B cell (primary cell): ENCODE results near the gene PTPRN2. TPM values are rescaled to one million over a fixed set of nuclear protein-coding genes. Genes with fewer than 3 reads are reported as not detected.

Source experiments
- ATAC-seq: fragments of 200-7000 bp; cut with Tn5 transposase; one replicate; pipeline ENCODE4 v1.10.0; 2021; ENCODE audit warnings: low read depth, mild to moderate bottlenecking, moderate number of reproducible peaks, moderate library complexity
- CTCF ChIA-PET: fragments of 350-600 bp; sonication (Branson Sonifier 250); formaldehyde crosslinking; loops from one replicate; lab custom pipeline; 2021; ENCODE audit warnings: antibody characterized with exemption, inconsistent platforms; lab: Charles Lee
- POLR2A ChIA-PET: fragments of 350-600 bp; sonication (Branson Sonifier 250); formaldehyde crosslinking; loops from one replicate; lab custom pipeline; 2021; ENCODE audit warnings: antibody characterized with exemption; lab: Charles Lee
- DNase-seq: peaks from one replicate; pipeline ENCODE4 v3.0.0; 2013
- H2AFZ ChIP-seq: 2 replicates; pipeline ENCODE4 v1.6.1; 2012; ENCODE audit warnings: mild to moderate bottlenecking, low read depth, low read length; ENCODE audit not compliant: insufficient read depth, poor library complexity, severe bottlenecking
- H3K27ac ChIP-seq, 2 donors: 1 replicate in 1 of 2; 2 replicates in 1 of 2; pipeline ENCODE4 v1.5.1; 2012 to 2013; ENCODE audit warnings: low read length in 2 of 2, mild to moderate bottlenecking in 2 of 2, moderate library complexity in 1 of 2
- H3K27me3 ChIP-seq, 4 experiments: fragments of 200-600 bp in 1 of 4; sonication (generic) in 1 of 4; replicated peaks in 1 of 4; 1 replicate in 2 of 4; 2 replicates in 2 of 4; pipeline versions ENCODE4 v1.6.1 to v1.7.0; 2013 to 2016; ENCODE audit warnings: low read length in 3 of 4, mild to moderate bottlenecking in 2 of 4, mixed read lengths in 1 of 4, moderate library complexity in 1 of 4; ENCODE audit not compliant: insufficient read depth in 4 of 4, control insufficient read depth in 3 of 4; ENCODE audit errors: control extremely low read depth in 1 of 4
- H3K36me3 ChIP-seq, 2 experiments: replicated peaks in 1 of 2; 1 replicate in 1 of 2; 2 replicates in 1 of 2; pipeline versions ENCODE4 v1.6.1 to v1.7.1; 2013; ENCODE audit warnings: low read length in 1 of 2; ENCODE audit not compliant: insufficient read depth in 2 of 2, control insufficient read depth in 1 of 2; ENCODE audit errors: control extremely low read depth in 1 of 2, extremely low read depth in 1 of 2
- H3K4me1 ChIP-seq, 2 donors: fragments of 200-600 bp in 1 of 2; sonication (generic) in 1 of 2; 1 replicate in 1 of 2; 2 replicates in 1 of 2; pipeline versions ENCODE4 v1.5.1 to v1.6.1; 2013 to 2017; ENCODE audit warnings: low read length in 2 of 2; ENCODE audit not compliant: control insufficient read depth in 2 of 2, insufficient read depth in 2 of 2
- H3K4me2 ChIP-seq: replicated peaks from 2 replicates; pipeline ENCODE3; 2012; ENCODE audit warnings: mild to moderate bottlenecking, low read depth, low read length; ENCODE audit not compliant: poor library complexity, severe bottlenecking
- H3K4me3 ChIP-seq, 5 experiments: fragments of 200-600 bp in 1 of 5; sonication (generic) in 1 of 5; 1 replicate in 3 of 5; 2 replicates in 2 of 5; pipeline versions ENCODE4 v1.5.1 to v1.7.0; 2011 to 2016; ENCODE audit warnings: low read length in 4 of 5, mild to moderate bottlenecking in 4 of 5, low read depth in 2 of 5, control low read depth in 1 of 5, moderate library complexity in 1 of 5; ENCODE audit not compliant: insufficient read depth in 1 of 5; ENCODE audit errors: control extremely low read depth in 1 of 5, extremely low read depth in 1 of 5
- H3K79me2 ChIP-seq: fragments of 200-600 bp; sonication (generic); one replicate; pipeline ENCODE4 v1.6.0; 2016; ENCODE audit warnings: low read length; ENCODE audit not compliant: control insufficient read depth, insufficient read depth
- H3K9ac ChIP-seq: fragments of 200-600 bp; sonication (generic); 2 replicates; pipeline ENCODE4 v1.6.1; 2017; ENCODE audit warnings: mild to moderate bottlenecking, low read length, moderate library complexity
- H3K9me3 ChIP-seq, 3 donors: one replicate each; pipeline versions ENCODE4 v1.6.1 to v1.7.1; 2013; ENCODE audit warnings: low read length in 2 of 3; ENCODE audit not compliant: control insufficient read depth in 2 of 3, insufficient read depth in 1 of 3; ENCODE audit errors: control extremely low read depth in 1 of 3
- H4K20me1 ChIP-seq: 2 replicates; pipeline ENCODE4 v1.6.0; 2012; ENCODE audit warnings: mild to moderate bottlenecking, low read length; ENCODE audit not compliant: insufficient read depth, control insufficient read depth, poor library complexity, severe bottlenecking
- H3K27ac Mint-ChIP-seq: one replicate; pipeline ENCODE4 v1.8.0; 2021; ENCODE audit warnings: mixed read lengths
- H3K27me3 Mint-ChIP-seq: one replicate; pipeline ENCODE4 v1.8.0; 2021; ENCODE audit warnings: mixed read lengths
- H3K4me1 Mint-ChIP-seq: one replicate; pipeline ENCODE4 v1.8.0; 2021; ENCODE audit warnings: mixed read lengths
- H3K4me3 Mint-ChIP-seq: one replicate; pipeline ENCODE4 v1.8.0; 2021; ENCODE audit warnings: mixed read lengths
- H3K9me3 Mint-ChIP-seq: one replicate; pipeline ENCODE4 v1.8.0; 2022; ENCODE audit warnings: mixed read lengths; ENCODE audit not compliant: insufficient read depth
- EZH2 ChIP-seq: IDR thresholded peaks from 2 replicates; pipeline ENCODE4 v1.6.1; 2012; ENCODE audit warnings: borderline replicate concordance, low read depth, mild to moderate bottlenecking, moderate library complexity, low read length; ENCODE audit not compliant: insufficient read depth, poor library complexity, severe bottlenecking
- WGBS: methylation state at CpG from one replicate; pipeline ENCODE4 v1.1.5; 2013; ENCODE audit warnings: missing lambda C conversion rate; ENCODE audit not compliant: insufficient coverage; 5-methylcytosine and 5-hydroxymethylcytosine counted together
- intact Hi-C: fragments of 100-400 bp; cut with micrococcal nuclease; formaldehyde crosslinking; loops from one replicate; pipeline ENCODE4 v1.10.0; 2022
- polyA plus RNA-seq: library from polyadenylated mRNA; depleted of rRNA; stranded (reverse); fragments of >200 nt; gene quantifications from 2 replicates; pipeline ENCODE4 v1.2.3, GENCODE V29; 2012
- total RNA-seq, 2 donors: library from RNA; stranded (reverse); fragments of 120-200 nt in 1 of 2; gene quantifications; 1 replicate in 1 of 2; 2 replicates in 1 of 2; pipeline versions ENCODE4 v1.2.3 to v1.2.4, GENCODE V29; 2013 to 2022
- TF ChIP-seq, protein P1 (sequence below): fragments of 200-600 bp; IDR thresholded peaks from one replicate; pipeline ENCODE4 v1.8.0; 2022; ENCODE audit warnings: antibody characterized with exemption, mild to moderate bottlenecking

The PTPRN2 gene
- total and polyA plus RNA-seq, 2 donors (not counting 1 experiment from before 2014, with no cell fraction given) = 2.0 to 5.0 TPM

DNA sequence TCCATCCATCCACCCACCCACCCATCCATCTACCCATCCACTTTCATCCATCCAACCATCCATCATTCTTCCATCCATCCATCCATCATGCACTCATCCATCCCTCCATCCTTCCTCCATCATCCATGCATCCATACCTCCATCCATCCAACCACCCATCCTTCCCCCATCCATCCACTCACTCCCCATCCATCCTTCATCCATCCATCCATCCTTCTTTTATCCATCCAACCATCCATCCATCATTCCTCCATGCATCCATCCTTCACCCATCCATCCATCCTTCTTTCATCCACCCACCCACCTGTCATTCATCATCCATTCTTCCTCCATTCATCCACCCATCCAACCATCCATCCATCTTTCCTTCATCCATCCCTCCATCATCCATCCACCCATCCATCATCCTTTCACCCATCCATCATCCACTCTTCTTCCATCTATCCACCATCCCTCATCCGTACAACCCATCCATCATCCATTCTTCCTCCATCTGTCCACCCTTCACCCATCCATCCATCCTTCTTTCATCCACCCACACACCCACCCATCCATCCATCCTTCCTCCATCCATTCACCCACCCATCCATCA, 822.6 kb downstream of the PTPRN2 start:
- peaks cover 0 to 30% (median 0%) of the 10 kb centered on the region in 3 donors for H3K9me3 ChIP-seq
- H3K27me3 ChIP-seq = no peaks in the 10 kb centered on the region
- ChIA-PET POLR2A (no interaction called here), CTCF (no interaction called here)
- no peak overlapping the region for H3K4me3 Mint-ChIP-seq
- ATAC-seq (no peak), DNase-seq (no peak)
- H2AFZ ChIP-seq = no peak overlapping the region
- no peaks in the 10 kb centered on the region for H3K4me1 Mint-ChIP-seq
- no peak overlapping the region for H3K4me2 ChIP-seq
- no peaks in the 10 kb centered on the region for H3K4me1 ChIP-seq
- H3K79me2 ChIP-seq = no peaks in the 10 kb centered on the region
- H4K20me1 ChIP-seq = no peaks in the 10 kb centered on the region
- no peak overlapping the region for H3K9ac ChIP-seq
- H3K27me3 Mint-ChIP-seq = no peaks in the 10 kb centered on the region
- no peak overlapping the region for H3K4me3 ChIP-seq
- no peak overlapping the region for H3K27ac ChIP-seq
- peaks cover 16% of the 10 kb centered on the region for H3K9me3 Mint-ChIP-seq
- 96% methylated on average over 1 of the region's 1 CpG for WGBS
- intact Hi-C loops = no loop called here
- no peaks in the 10 kb centered on the region for H3K36me3 ChIP-seq
- no peak overlapping the region for H3K27ac Mint-ChIP-seq
- TF ChIP-seq, protein P1, sequence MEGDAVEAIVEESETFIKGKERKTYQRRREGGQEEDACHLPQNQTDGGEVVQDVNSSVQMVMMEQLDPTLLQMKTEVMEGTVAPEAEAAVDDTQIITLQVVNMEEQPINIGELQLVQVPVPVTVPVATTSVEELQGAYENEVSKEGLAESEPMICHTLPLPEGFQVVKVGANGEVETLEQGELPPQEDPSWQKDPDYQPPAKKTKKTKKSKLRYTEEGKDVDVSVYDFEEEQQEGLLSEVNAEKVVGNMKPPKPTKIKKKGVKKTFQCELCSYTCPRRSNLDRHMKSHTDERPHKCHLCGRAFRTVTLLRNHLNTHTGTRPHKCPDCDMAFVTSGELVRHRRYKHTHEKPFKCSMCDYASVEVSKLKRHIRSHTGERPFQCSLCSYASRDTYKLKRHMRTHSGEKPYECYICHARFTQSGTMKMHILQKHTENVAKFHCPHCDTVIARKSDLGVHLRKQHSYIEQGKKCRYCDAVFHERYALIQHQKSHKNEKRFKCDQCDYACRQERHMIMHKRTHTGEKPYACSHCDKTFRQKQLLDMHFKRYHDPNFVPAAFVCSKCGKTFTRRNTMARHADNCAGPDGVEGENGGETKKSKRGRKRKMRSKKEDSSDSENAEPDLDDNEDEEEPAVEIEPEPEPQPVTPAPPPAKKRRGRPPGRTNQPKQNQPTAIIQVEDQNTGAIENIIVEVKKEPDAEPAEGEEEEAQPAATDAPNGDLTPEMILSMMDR = no peak
- TF ChIP-seq EZH2 = no peak

DNA sequence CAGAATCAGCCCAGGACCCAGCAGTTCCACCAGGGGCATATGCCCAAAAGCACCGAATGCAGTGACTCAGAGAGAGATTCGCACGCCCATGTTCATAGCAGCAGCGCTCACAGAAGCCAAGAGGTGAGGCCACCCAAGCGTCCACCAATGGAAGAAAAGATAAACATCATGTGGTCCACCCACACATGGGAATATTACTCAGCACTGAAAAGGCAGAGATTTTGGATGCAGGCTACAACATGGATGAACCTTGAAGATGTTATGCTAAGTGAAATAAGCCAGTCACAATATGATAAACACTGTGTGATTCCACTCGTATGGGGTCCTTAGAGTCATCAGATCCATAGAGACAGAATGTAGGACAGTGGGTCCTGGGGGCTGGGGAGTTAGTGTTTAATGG, 823.4 kb downstream of the PTPRN2 start:
- Mint-ChIP-seq H3K9me3 (peaks cover 16% of the 10 kb centered on the region), H3K4me3 (no peak overlapping the region), H3K4me1 (no peaks in the 10 kb centered on the region), H3K27me3 (no peaks in the 10 kb centered on the region), H3K27ac (no peak overlapping the region)
- peaks cover 0 to 29% (median 0%) of the 10 kb centered on the region in 3 donors for H3K9me3 ChIP-seq
- no peak overlapping the region for H3K4me3 ChIP-seq
- H3K4me2 ChIP-seq = no peak overlapping the region
- H3K4me1 ChIP-seq = no peaks in the 10 kb centered on the region
- 91% methylated on average over 5 of the region's 6 CpGs for WGBS
- no peaks in the 10 kb centered on the region for H4K20me1 ChIP-seq
- ChIA-PET CTCF (no interaction called here), POLR2A (no interaction called here)
- no peak overlapping the region for H3K9ac ChIP-seq
- H2AFZ ChIP-seq = no peak overlapping the region
- no peak overlapping the region for H3K27ac ChIP-seq
- DNase-seq = no peak
- no peak for ATAC-seq
- no peaks in the 10 kb centered on the region for H3K79me2 ChIP-seq
- H3K27me3 ChIP-seq = no peaks in the 10 kb centered on the region
- no peaks in the 10 kb centered on the region for H3K36me3 ChIP-seq
- intact Hi-C loops = no loop called here
- TF ChIP-seq, protein P1 = no peak
- TF ChIP-seq EZH2 = no peak
